GM21786 (cell line): Measurements from ENCODE around the gene RAB15.
"Not testable (repeated sequence)": the region's sequence is repeated elsewhere in the genome, so short reads cannot be mapped to it uniquely, and the experiment has no call there.

Experiments
- ATAC-seq: cut with Tn5 transposase; IDR thresholded peaks from one replicate; pipeline ENCODE4 v1.9.1; 2021; ENCODE audit not compliant: unreplicated experiment

RAB15 gene

DNA sequence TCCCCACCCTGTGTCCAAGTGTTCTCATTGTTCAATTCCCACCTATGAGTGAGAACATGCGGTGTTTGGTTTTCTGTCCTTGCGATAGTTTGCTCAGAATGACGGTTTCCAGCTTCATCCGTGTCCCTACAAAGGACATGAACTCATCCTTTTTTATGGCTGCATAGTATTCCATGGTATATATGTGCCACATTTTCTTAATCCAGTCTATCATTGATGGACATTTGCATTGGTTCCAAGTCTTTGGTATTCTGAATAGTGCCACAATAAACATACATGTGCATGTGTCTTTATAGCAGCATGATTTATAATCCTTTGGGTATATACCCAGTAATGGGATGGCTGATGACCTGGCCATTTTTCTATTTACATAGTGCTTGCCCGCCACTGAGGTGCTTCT, 58.7 kb downstream of the RAB15 start:
- not testable (repeated sequence) for ATAC-seq

DNA sequence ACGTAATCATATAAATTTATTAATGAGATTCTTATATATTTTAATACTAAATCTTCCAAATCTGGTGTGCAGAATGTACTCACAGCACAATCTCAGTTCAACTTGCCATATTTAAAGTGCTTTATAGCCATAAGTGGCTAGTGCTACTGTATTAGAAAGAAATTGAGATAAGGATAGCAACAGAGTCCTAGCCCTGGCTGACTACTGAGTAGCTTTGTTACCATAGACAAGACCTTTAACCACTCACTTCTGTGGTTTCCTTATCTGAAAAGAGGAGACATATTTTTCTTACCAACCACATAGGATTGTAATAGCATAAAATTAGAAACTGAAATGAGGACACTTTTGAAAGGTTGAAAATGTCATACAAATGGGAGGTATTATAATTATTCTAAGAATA, 59.9 kb downstream of the RAB15 start:
- ATAC-seq, result no peak

DNA sequence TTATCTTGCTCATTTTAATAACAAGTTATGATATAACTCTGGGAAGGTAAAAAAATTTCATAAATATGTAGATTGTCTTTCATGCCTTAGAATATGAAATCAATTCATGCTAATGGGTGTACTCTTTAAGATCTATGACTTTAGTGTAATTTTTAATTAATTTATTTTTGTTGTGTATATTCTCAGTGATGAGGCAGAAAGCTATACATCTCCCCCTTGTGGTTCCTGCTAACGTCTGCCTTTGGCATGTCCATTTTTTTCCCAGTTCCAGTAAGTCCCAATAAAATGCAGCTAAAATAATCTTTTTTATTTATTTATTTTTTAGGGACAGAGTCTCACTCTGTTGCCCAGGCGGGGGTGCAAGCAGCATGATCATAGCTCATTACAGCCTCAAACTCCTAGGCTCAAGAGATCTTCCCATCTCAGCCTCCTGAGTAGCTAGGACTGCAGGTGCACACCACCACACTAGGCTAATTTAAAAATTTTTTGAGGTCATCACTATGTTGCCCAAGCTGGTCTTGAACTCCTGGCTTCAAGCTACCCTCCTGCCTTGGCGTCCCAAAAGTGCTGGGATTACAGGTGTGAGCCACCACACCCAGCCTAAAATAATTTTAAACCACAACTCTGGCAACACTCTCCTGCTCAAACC, 61.2 kb downstream of the RAB15 start:
- no peak for ATAC-seq

- ATAC-seq, result no peak
Observed at GRCh38 chr14:64906022-64906421, 66.1 kb downstream of the RAB15 start.

DNA sequence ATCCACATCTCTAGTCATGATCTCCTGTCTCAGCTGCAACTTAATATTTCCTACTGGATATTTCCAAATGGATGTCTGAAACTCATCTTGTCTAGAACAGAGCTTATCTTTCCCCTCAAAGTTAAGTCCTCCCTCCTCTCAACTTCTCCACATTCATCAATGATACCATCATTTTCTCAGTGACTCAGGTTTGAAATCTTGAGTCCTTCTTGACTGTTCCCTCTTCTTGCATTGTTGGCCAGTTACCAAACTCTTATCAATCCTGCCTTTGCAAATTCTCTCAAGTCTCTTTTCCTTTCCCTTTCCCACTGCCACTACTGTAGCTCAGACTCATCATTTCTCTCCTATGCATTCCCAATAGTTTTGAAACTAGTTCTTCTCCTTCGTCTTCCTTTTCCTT, 72.2 kb downstream of the RAB15 start:
- ATAC-seq, result no peak
